Measurements from ENCODE around the gene HEPHL1.

DNA sequence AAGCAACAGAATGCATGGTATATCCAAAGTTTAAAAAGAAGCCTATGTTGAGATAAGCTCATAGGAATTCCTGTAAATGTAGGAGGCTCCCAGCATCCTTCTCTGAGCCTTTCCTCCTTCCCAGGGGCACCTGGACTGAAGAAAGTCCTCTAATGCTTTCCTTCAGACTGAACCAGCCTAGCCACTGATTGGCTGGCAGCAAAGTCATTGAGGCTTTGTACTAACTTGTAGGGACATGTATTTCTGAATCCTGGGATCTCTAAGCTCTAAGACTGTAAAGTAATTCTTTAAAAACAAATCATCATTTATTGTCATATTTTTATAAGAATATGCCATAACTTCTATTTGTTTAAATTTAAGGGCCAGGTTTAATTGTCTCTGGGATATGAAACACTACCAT lies 83.6 kb downstream of the HEPHL1 start:
- TF ChIP-seq, protein P1, sequence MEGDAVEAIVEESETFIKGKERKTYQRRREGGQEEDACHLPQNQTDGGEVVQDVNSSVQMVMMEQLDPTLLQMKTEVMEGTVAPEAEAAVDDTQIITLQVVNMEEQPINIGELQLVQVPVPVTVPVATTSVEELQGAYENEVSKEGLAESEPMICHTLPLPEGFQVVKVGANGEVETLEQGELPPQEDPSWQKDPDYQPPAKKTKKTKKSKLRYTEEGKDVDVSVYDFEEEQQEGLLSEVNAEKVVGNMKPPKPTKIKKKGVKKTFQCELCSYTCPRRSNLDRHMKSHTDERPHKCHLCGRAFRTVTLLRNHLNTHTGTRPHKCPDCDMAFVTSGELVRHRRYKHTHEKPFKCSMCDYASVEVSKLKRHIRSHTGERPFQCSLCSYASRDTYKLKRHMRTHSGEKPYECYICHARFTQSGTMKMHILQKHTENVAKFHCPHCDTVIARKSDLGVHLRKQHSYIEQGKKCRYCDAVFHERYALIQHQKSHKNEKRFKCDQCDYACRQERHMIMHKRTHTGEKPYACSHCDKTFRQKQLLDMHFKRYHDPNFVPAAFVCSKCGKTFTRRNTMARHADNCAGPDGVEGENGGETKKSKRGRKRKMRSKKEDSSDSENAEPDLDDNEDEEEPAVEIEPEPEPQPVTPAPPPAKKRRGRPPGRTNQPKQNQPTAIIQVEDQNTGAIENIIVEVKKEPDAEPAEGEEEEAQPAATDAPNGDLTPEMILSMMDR (IDR thresholded peaks at IDR 0.05; ENCODE audit: borderline replicate concordance, extremely low read depth, low read length, poor library complexity, severe bottlenecking) = no peak
- TF ChIP-seq EZH2 (IDR thresholded peaks at IDR 0.05; ENCODE audit: borderline replicate concordance, low read depth, low read length, severe bottlenecking) = no peak
